Activated CD4-positive, alpha-beta T cell treated with anti-CD3 and anti-CD28 coated beads for 48 hours (primary cell): ENCODE data around the gene USP9Y.

ENCODE experiments used
- DNase-seq: peaks from one replicate; pipeline ENCODE4 v3.0.0-alpha.2; 2020

USP9Y gene

DNA sequence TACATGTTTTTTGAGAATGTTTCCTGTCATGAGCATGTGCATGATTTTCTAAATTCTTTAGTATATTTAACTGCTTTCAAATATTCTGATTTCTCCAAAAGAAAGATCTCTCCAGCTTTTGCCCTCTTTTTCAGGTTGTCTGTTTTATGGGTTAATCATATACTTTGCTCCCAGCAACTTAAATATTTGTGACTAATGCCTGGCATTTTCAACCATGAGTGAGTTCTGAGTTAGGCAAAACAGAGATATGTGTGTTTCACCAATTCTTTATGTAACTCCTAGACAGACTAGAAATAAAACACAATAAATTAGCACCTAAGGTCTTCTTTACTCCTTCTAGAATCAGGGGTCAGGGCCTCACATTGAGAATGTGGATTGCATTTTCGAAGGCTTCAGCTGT, 107.0 kb downstream of the USP9Y start:
- no peak for DNase-seq

DNA sequence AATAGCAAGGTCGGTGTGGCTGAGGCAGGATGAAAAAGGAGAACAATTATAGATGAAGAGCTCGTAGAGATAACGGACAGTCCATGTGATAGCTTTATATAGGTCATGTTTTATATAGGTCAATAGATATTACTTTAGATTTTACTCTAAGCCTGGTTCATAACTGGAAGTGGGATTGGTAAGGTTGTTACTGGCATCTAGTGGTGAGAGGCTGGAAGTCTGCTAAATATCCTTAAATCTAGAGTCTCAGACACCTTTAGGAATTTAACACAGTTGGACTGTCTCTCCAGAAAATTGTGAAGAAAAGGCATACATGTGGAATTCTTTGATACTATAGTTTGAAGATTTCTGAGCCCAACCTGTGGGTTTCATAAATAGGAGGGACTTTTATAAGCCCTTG, 108.0 kb downstream of the USP9Y start:
- DNase-seq = no peak

- DNase-seq = no peak
Measured at GRCh38 chrY:12823408-12823807, 122.4 kb downstream of the USP9Y start.

- DNase-seq = no peak
Measured at GRCh38 chrY:12826791-12827190, 125.8 kb downstream of the USP9Y start.

DNA sequence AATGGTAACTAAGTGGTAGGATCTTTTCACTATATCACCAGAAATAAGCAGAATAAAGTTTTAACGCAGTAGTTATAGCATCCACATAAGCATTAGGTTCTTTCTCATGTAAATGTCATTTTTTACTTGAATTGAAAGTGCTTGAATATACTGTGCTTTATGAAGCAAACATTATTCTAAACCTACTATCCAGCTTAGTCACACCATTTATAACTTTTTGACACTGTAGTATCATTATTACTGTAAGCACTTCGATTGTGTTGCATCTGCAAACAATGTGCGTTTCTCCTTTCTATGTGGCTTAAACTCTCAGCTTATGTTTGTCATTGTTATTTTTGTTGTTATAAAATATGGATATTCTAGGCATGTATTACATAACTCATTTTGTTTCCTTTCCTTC, 132.3 kb downstream of the USP9Y start:
- DNase-seq = no peak

DNA sequence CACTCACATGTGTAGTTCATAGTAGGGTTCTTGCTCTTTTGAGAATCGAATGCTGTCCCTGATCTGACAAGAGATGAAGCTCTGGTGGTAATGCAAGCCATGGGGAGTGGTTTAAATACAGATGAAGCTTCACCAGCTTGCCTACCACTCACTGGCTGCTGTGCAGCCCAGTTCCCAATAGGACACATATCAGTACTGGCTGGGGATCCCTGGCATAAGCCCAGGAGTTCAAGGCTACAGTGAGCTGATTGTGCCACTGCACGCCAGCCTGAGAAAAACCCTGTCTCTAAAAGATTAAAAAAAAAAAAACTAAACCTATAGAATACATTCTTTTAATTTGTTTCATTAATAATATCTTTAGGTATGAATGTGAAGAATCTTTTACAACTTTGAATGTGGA, 136.5 kb downstream of the USP9Y start:
- no peak for DNase-seq

GRCh38 chrY:12841368-12841767, 140.3 kb downstream of the USP9Y start:
- DNase-seq = no peak

- DNase-seq = no peak
Measured at GRCh38 chrY:12846793-12847192, 145.8 kb downstream of the USP9Y start.

- DNase-seq = no peak
Measured at GRCh38 chrY:12855791-12856275, 154.8 kb downstream of the USP9Y start.

DNA sequence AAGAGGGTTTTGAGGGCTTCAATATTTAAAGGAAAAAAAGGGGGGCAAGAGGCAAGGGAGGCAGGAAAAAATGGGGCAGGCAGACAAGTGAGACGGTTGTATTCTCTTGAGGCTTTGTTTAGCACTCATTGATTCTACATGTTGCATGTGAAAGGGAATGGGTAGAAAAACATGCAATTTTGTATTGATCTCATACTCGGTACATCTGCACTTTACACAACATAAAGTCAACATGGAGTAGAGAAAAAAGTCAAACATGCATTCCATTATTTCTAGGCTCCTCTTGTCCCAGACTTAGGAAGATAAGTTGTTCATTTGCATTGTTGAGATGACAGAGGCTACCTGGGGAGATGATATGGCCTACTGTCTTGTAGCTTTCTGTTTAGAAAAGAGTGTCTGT, 166.9 kb downstream of the USP9Y start:
- DNase-seq = no peak

GRCh38 chrY:12896973-12897372, 195.9 kb downstream of the USP9Y start:
- no peak for DNase-seq

DNA sequence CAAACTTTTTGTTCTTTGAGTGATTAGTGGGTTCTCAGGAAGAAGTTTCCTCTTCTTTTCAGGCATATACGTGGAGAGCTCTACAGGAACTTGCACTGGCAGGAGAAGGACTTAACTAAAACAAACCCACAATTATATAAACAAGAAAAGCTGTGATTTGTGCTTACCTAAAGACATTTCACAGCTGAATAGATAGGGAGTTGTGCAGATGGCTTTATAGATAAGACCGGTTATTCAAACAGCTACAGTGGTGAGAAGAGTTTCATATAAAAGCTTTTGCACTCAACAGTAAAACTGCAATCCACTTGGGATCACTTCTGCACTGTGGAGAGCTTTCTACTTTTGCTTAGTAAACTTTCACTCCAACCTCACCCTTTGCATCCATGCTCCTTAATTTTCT, 197.6 kb downstream of the USP9Y start:
- no peak for DNase-seq

- peak; percentile 87 for DNase-seq
Measured at GRCh38 chrY:12904618-12905516, 203.8 kb downstream of the USP9Y start, which contains the start of gene DDX3Y. TSS of gene DDX3Y (plus strand) at chrY:12904868. CDS start at chrY:12904937, 69 bp downstream.

GRCh38 chrY:12905517-12905872, 204.5 kb downstream of the USP9Y start:
- peak; percentile 79 for DNase-seq

GRCh38 chrY:12905895-12906294, 204.9 kb downstream of the USP9Y start:
- peak; percentile 4 for DNase-seq
